SK-N-MC (cell line): ENCODE results near the gene FARSA.

Experiments used
- EZH2 ChIP-seq: fragments of 200-600 bp; sonication (generic); IDR thresholded peaks from one replicate; pipeline ENCODE4 v1.6.1; 2017; ENCODE audit warnings: antibody characterized with exemption
- FOXP2 ChIP-seq: optimal IDR thresholded peaks from 2 replicates; pipeline ENCODE3; 2011; ENCODE audit warnings: mild to moderate bottlenecking, moderate library complexity; ENCODE audit not compliant: insufficient read depth; ENCODE audit errors: extremely low read length, control extremely low read depth
- POLR2AphosphoS5 ChIP-seq: IDR thresholded peaks from 2 replicates; pipeline ENCODE4 v1.6.1; 2012; ENCODE audit warnings: mild to moderate bottlenecking, low read depth, low read length, borderline replicate concordance

GRCh38 chr19:12954612-12954962 is 21.1 kb upstream of the FARSA start:
- no peak for TF ChIP-seq EZH2
- no peak for TF ChIP-seq FOXP2
- no peak for TF ChIP-seq POLR2AphosphoS5
